ENCODE measurements around the gene GALNT13.

GRCh38 chr2:153872311-153873051 is 759 bp downstream of the GALNT13 start:
- TF ChIP-seq CTCF (IDR thresholded peaks at IDR 0.05; ENCODE audit: low read depth, low read length), result no peak
- TF ChIP-seq EZH2phosphoT487 (IDR thresholded peaks at IDR 0.05; ENCODE audit: low read depth), result no peak

Measured in OCI-LY3 (cell line).